Activated T-helper 2 cell treated with anti-CD3 and anti-CD28 coated beads, Interferon-gamma antibody, Interleukin-2, Interleukin-4, amounts not matched to agents 10 μg/mL and 5 μg/mL and 100 μg/mL, durations not matched to agents 14 hours and 24 hours and 36 hours (primary cell): ENCODE data around the gene BIRC6. TPM values are rescaled to one million over a fixed set of nuclear protein-coding genes. Genes with fewer than 3 reads are reported as not detected.
"Not testable (repeated sequence)": the region's sequence is repeated elsewhere in the genome, so short reads cannot be mapped to it uniquely, and the experiment has no call there.

Experiments used
- DNase-seq: peaks from one replicate; pipeline ENCODE4 v3.0.0; 2021; ENCODE audit warnings: low spot score
- H3K27ac Mint-ChIP-seq: one replicate; pipeline ENCODE4 v1.8.0; 2021; ENCODE audit warnings: mixed read lengths
- H3K27me3 Mint-ChIP-seq: one replicate; pipeline ENCODE4 v1.8.0; 2021; ENCODE audit warnings: low read depth, mixed read lengths
- H3K36me3 Mint-ChIP-seq: one replicate; pipeline ENCODE4 v1.8.0; 2021; ENCODE audit warnings: low read depth, mixed read lengths
- H3K4me1 Mint-ChIP-seq: one replicate; pipeline ENCODE4 v1.8.0; 2021; ENCODE audit warnings: low read depth, mixed read lengths
- H3K4me3 Mint-ChIP-seq: one replicate; pipeline ENCODE4 v1.8.0; 2021; ENCODE audit warnings: low read depth, mild to moderate bottlenecking, moderate library complexity, mixed read lengths
- H3K9me3 Mint-ChIP-seq: one replicate; pipeline ENCODE4 v1.8.0; 2021; ENCODE audit warnings: mixed read lengths
- intact Hi-C: fragments of 100-400 bp; cut with micrococcal nuclease; formaldehyde crosslinking; loops from one replicate; pipeline ENCODE4 v1.15.1; 2023
- total RNA-seq: library from RNA; stranded (reverse); gene quantifications from 2 replicates; pipeline ENCODE4 v1.2.3, GENCODE V29; 2022

Gene BIRC6
- 111 and 123 TPM in 2 replicates for total RNA-seq

- Mint-ChIP-seq H3K27me3 (no peaks in the 10 kb centered on the region), H3K36me3 (peaks cover 34% of the 10 kb centered on the region), H3K9me3 (no peaks in the 10 kb centered on the region), H3K27ac (peak within 1 kb of the TSS; percentile 92), H3K4me3 (peak within 1 kb of the TSS; percentile 89), H3K4me1 (peaks cover 33% of the 10 kb centered on the region)
- intact Hi-C loops: loop anchor here (1.0 to 10.0 kb wide), 4 partner anchors 78 to 342 kb away; partner anchors contain the start of genes MEMO1, SLC30A6 and SPAST
- DNase-seq: peak; percentile 94
Measured at GRCh38 chr2:32356681-32357317, at the start of gene BIRC6. Gene BIRC6 (plus strand): TSS chr2:32357023. CDS start chr2:32357162, 139 bp downstream.

GRCh38 chr2:32310577-32310976 is 46.2 kb upstream of the BIRC6 start:
- Mint-ChIP-seq H3K4me1 (no peaks in the 10 kb centered on the region), H3K27ac (no peak overlapping the region), H3K4me3 (no peak overlapping the region), H3K9me3 (no peaks in the 10 kb centered on the region), H3K27me3 (no peaks in the 10 kb centered on the region), H3K36me3 (peaks cover 5% of the 10 kb centered on the region)
- intact Hi-C loops: no loop called here
- no peak for DNase-seq

GRCh38 chr2:32314886-32315285 is 41.9 kb upstream of the BIRC6 start:
- H3K9me3 Mint-ChIP-seq: no peaks in the 10 kb centered on the region
- H3K4me3 Mint-ChIP-seq: no peak overlapping the region
- DNase-seq: no peak
- H3K36me3 Mint-ChIP-seq: no peaks in the 10 kb centered on the region
- H3K4me1 Mint-ChIP-seq: no peaks in the 10 kb centered on the region
- H3K27me3 Mint-ChIP-seq: no peaks in the 10 kb centered on the region
- intact Hi-C loops: no loop called here
- H3K27ac Mint-ChIP-seq: no peak overlapping the region

- H3K27ac Mint-ChIP-seq, H3K36me3 Mint-ChIP-seq, H3K4me1 Mint-ChIP-seq, H3K27me3 Mint-ChIP-seq, intact Hi-C loops, DNase-seq, H3K9me3 Mint-ChIP-seq, H3K4me3 Mint-ChIP-seq: not testable (repeated sequence)
Measured at GRCh38 chr2:32328679-32329078, 28.1 kb upstream of the BIRC6 start.

GRCh38 chr2:32329180-32329980 is 27.4 kb upstream of the BIRC6 start:
- H3K27ac Mint-ChIP-seq, H3K36me3 Mint-ChIP-seq, H3K27me3 Mint-ChIP-seq, H3K9me3 Mint-ChIP-seq, DNase-seq, intact Hi-C loops, H3K4me3 Mint-ChIP-seq, H3K4me1 Mint-ChIP-seq: not testable (repeated sequence)

GRCh38 chr2:32330136-32330535 is 26.7 kb upstream of the BIRC6 start:
- Mint-ChIP-seq H3K27me3 (no peaks in the 10 kb centered on the region), H3K36me3 (no peaks in the 10 kb centered on the region), H3K9me3 (no peaks in the 10 kb centered on the region), H3K27ac (no peak overlapping the region), H3K4me1 (no peaks in the 10 kb centered on the region), H3K4me3 (no peak overlapping the region)
- intact Hi-C loops: no loop called here
- no peak for DNase-seq

- intact Hi-C loops: no loop called here
Measured at GRCh38 chr2:32342801-32343200, 14.0 kb upstream of the BIRC6 start.

GRCh38 chr2:32350797-32351196 is 6.0 kb upstream of the BIRC6 start:
- not testable (repeated sequence) for H3K36me3 Mint-ChIP-seq, DNase-seq, H3K27ac Mint-ChIP-seq, H3K9me3 Mint-ChIP-seq, H3K4me3 Mint-ChIP-seq, H3K4me1 Mint-ChIP-seq, H3K27me3 Mint-ChIP-seq
- intact Hi-C loops: loop anchor here (10.0 kb wide), 1 partner anchor 336 kb away; the partner anchor contains the start of gene MEMO1

More at GRCh38 chr2:32342801-32343200, 14.0 kb upstream of the BIRC6 start:
- H3K4me1 Mint-ChIP-seq: no peaks in the 10 kb centered on the region
- H3K9me3 Mint-ChIP-seq: no peaks in the 10 kb centered on the region
- no peak overlapping the region for H3K27ac Mint-ChIP-seq
- no peaks in the 10 kb centered on the region for H3K27me3 Mint-ChIP-seq
- no peak for DNase-seq
- no peak overlapping the region for H3K4me3 Mint-ChIP-seq
- no peaks in the 10 kb centered on the region for H3K36me3 Mint-ChIP-seq

GRCh38 chr2:32355976-32356680 is 695 bp upstream of the BIRC6 start:
- Mint-ChIP-seq H3K36me3 (peaks cover 28% of the 10 kb centered on the region), H3K27ac (peak overlapping the region; percentile 80), H3K27me3 (no peaks in the 10 kb centered on the region), H3K4me3 (peak overlapping the region; percentile 89), H3K4me1 (peaks cover 26% of the 10 kb centered on the region), H3K9me3 (no peaks in the 10 kb centered on the region)
- intact Hi-C loops: loop anchor here (2.0 to 10.0 kb wide), 2 partner anchors 77 to 341 kb away; partner anchors contain the start of gene MEMO1
- DNase-seq: no peak

- no peaks in the 10 kb centered on the region for H3K27me3 Mint-ChIP-seq
- DNase-seq: peak; percentile 40
- H3K4me1 Mint-ChIP-seq: peaks cover 34% of the 10 kb centered on the region
- peak overlapping the region; percentile 92 for H3K27ac Mint-ChIP-seq
- peak overlapping the region; percentile 89 for H3K4me3 Mint-ChIP-seq
- intact Hi-C loops: loop anchor here (1.0 to 10.0 kb wide), 4 partner anchors 79 to 343 kb away; partner anchors contain the start of genes MEMO1, SLC30A6 and SPAST
- peaks cover 39% of the 10 kb centered on the region for H3K36me3 Mint-ChIP-seq
- H3K9me3 Mint-ChIP-seq: no peaks in the 10 kb centered on the region
Measured at GRCh38 chr2:32357318-32358110, 691 bp downstream of the BIRC6 start.

- peak; percentile 10 for DNase-seq
- intact Hi-C loops: loop anchor here (10.0 kb wide), 1 partner anchor 343 kb away; the partner anchor contains the start of gene MEMO1
- H3K27ac Mint-ChIP-seq: peak overlapping the region; percentile 73
- no peaks in the 10 kb centered on the region for H3K9me3 Mint-ChIP-seq
- peaks cover 34% of the 10 kb centered on the region for H3K4me1 Mint-ChIP-seq
- no peaks in the 10 kb centered on the region for H3K27me3 Mint-ChIP-seq
- H3K4me3 Mint-ChIP-seq: peak overlapping the region; percentile 89
- peaks cover 40% of the 10 kb centered on the region for H3K36me3 Mint-ChIP-seq
Measured at GRCh38 chr2:32358111-32358482, 1.3 kb downstream of the BIRC6 start.

GRCh38 chr2:32360416-32360815 is 3.6 kb downstream of the BIRC6 start:
- Mint-ChIP-seq H3K36me3 (peaks cover 52% of the 10 kb centered on the region), H3K27ac (no peak overlapping the region), H3K9me3 (no peaks in the 10 kb centered on the region), H3K4me3 (peak overlapping the region; percentile 26), H3K4me1 (peaks cover 48% of the 10 kb centered on the region), H3K27me3 (no peaks in the 10 kb centered on the region)
- no peak for DNase-seq
- intact Hi-C loops: no loop called here
